Glutamatergic neuron (in vitro differentiated cells): Measurements from ENCODE around the gene ARHGAP28. TPM values are rescaled to one million over a fixed set of nuclear protein-coding genes. Genes with fewer than 3 reads are reported as not detected.

ENCODE experiments used
- DNase-seq: peaks from one replicate; pipeline ENCODE4 v3.0.0; 2022
- H3K27ac Mint-ChIP-seq: one replicate; pipeline ENCODE4 v1.8.0; 2020; ENCODE audit warnings: mild to moderate bottlenecking, mixed read lengths, inconsistent platforms; ENCODE audit not compliant: unreplicated experiment
- H3K27me3 Mint-ChIP-seq: one replicate; pipeline ENCODE4 v1.8.0; 2020; ENCODE audit warnings: mild to moderate bottlenecking, moderate library complexity, mixed read lengths, inconsistent platforms; ENCODE audit not compliant: unreplicated experiment
- H3K36me3 Mint-ChIP-seq: one replicate; pipeline ENCODE4 v1.8.0; 2020; ENCODE audit warnings: mild to moderate bottlenecking, mixed read lengths, inconsistent platforms; ENCODE audit not compliant: unreplicated experiment
- H3K4me1 Mint-ChIP-seq: one replicate; pipeline ENCODE4 v1.8.0; 2020; ENCODE audit warnings: mild to moderate bottlenecking, low read depth, mixed read lengths, inconsistent platforms; ENCODE audit not compliant: unreplicated experiment
- H3K4me3 Mint-ChIP-seq: one replicate; pipeline ENCODE4 v1.8.0; 2020; ENCODE audit warnings: mild to moderate bottlenecking, mixed read lengths, inconsistent platforms; ENCODE audit not compliant: unreplicated experiment
- H3K9me3 Mint-ChIP-seq: one replicate; pipeline ENCODE4 v1.8.0; 2020; ENCODE audit warnings: mild to moderate bottlenecking, moderate library complexity, mixed read lengths, inconsistent platforms; ENCODE audit not compliant: unreplicated experiment
- CTCF ChIP-seq: fragments of 200-600 bp; sonication (generic); IDR thresholded peaks from one replicate; pipeline ENCODE4 v1.5.0; 2021; ENCODE audit not compliant: partially characterized antibody, unreplicated experiment
- total RNA-seq: library from RNA; stranded (reverse); fragmentation: NEBNext Ultra II Directional; extraction: Animal tissue kit (Norgen Biotek cat#: 25700); gene quantifications from one replicate; pipeline ENCODE4 v1.2.1, GENCODE V29; 2021; ENCODE audit not compliant: unreplicated experiment

ARHGAP28 gene
- total RNA-seq, 1 donor from 2014 or later, result 36.8 TPM

GRCh38 chr18:6954501-6954900 is 225.0 kb downstream of the ARHGAP28 start:
- no peaks in the 10 kb centered on the region for H3K4me1 Mint-ChIP-seq
- no peak overlapping the region for H3K4me3 Mint-ChIP-seq
- H3K36me3 Mint-ChIP-seq, result peaks cover 6% of the 10 kb centered on the region
- DNase-seq, result no peak
- peaks cover 5% of the 10 kb centered on the region for H3K27me3 Mint-ChIP-seq
- TF ChIP-seq CTCF, result no peak
- no peaks in the 10 kb centered on the region for H3K9me3 Mint-ChIP-seq
- H3K27ac Mint-ChIP-seq, result no peak overlapping the region

GRCh38 chr18:6955304-6955703 is 225.8 kb downstream of the ARHGAP28 start:
- DNase-seq, result no peak
- Mint-ChIP-seq H3K4me3 (no peak overlapping the region), H3K36me3 (peaks cover 12% of the 10 kb centered on the region), H3K27me3 (peaks cover 5% of the 10 kb centered on the region), H3K27ac (no peak overlapping the region), H3K9me3 (no peaks in the 10 kb centered on the region), H3K4me1 (no peaks in the 10 kb centered on the region)
- no peak for TF ChIP-seq CTCF

DNA sequence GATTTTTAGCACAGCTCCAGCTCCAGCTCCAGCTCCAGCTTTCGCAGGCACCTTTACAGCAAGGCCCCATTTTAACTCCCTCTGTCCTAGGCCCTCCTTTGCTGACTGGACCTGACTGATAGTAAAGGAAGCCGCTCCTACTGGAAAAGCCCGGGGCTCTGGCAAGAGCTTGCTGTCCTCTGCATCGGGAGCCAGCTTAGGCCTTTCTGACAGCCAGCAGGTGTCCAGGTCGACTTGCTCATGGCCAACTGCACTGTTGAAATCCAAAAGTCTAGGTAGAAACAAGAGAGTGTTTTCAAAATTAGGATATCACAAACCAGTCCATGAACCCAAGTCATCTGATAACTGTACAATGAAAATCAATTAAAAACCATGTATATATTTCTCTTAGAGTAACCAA is 227.0 kb downstream of the ARHGAP28 start:
- no peak for DNase-seq
- H3K27ac Mint-ChIP-seq, result no peak overlapping the region
- H3K27me3 Mint-ChIP-seq, result peaks cover 5% of the 10 kb centered on the region
- no peak for TF ChIP-seq CTCF
- no peaks in the 10 kb centered on the region for H3K4me1 Mint-ChIP-seq
- H3K36me3 Mint-ChIP-seq, result peaks cover 14% of the 10 kb centered on the region
- H3K9me3 Mint-ChIP-seq, result no peaks in the 10 kb centered on the region
- H3K4me3 Mint-ChIP-seq, result no peak overlapping the region

DNA sequence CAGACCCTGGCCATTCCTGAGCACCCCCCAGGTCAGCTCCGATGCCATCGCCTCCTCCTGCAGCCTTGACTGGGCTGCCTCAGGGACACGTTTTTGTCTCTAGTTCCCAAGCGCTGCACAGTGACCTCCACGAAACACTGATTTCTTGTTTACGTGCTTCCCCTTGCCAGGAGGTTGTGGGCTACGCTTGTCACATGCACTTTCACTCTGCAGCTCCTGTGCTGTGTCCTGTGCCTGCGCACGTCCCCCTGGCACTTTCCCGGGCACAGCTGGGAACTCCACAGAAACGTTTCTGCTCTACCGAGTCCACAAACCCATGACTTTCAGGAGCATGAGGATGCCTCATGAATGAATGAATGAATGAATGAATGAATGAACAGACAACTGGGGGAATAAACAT is 227.5 kb downstream of the ARHGAP28 start:
- no peak overlapping the region for H3K27ac Mint-ChIP-seq
- H3K27me3 Mint-ChIP-seq, result peaks cover 5% of the 10 kb centered on the region
- TF ChIP-seq CTCF, result no peak
- H3K4me3 Mint-ChIP-seq, result no peak overlapping the region
- no peaks in the 10 kb centered on the region for H3K9me3 Mint-ChIP-seq
- H3K36me3 Mint-ChIP-seq, result peaks cover 14% of the 10 kb centered on the region
- DNase-seq, result no peak
- no peaks in the 10 kb centered on the region for H3K4me1 Mint-ChIP-seq

- DNase-seq, result no peak
- peaks cover 14% of the 10 kb centered on the region for H3K36me3 Mint-ChIP-seq
Measured at GRCh38 chr18:6959110-6959509, 229.6 kb downstream of the ARHGAP28 start.

More at GRCh38 chr18:6959110-6959509, 229.6 kb downstream of the ARHGAP28 start:
- no peak for TF ChIP-seq CTCF
- Mint-ChIP-seq H3K4me3 (no peak overlapping the region), H3K4me1 (no peaks in the 10 kb centered on the region), H3K27me3 (peaks cover 3% of the 10 kb centered on the region), H3K9me3 (no peaks in the 10 kb centered on the region), H3K27ac (no peak overlapping the region)
